ENCODE measurements around the gene ASB4.

ASB4 gene

DNA sequence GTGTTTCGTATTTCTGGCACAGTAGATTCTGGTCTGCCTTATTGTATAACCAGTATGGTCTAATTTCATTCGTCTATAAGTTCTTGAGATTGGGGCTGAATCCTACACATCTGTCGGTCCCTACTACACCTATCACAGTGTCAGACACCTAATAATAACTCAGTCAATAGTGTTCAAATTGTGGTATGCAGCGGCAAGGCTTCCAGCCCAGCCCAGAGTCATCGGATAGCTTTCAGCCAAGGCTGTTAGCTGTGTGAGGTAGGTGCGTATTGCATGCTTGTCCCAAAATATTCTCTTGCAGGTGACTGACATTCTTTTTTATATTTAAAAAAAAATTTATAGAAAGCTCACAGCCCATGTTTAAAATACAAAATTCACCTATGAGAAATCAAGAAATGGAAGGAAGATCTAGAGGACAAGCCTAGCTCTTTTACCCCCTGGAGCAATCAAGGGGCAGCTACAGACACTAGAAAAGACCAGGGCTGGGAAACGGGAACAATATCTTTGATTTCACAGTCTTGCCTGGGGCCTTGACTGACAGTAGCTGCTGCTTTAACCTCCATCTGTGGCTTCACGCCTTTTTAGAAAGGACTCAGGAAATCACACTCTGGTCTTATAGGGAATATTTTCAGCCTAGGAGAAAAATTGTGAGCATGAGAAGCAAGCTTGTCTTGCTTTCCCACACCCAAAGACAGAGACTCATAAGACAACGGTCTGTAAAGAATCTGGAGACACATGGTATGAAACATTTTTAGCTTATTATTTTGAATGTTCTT is 9.5 kb upstream of the ASB4 start:
- in situ Hi-C loops (cut with HindIII; ENCODE audit: low pct_ligation_motif_present, low sequenced_read_pairs) = loop anchor here (25.0 kb wide), 1 partner anchor 1039 kb away; no protein-coding TSS in a partner anchor
- H3K27me3 ChIP-seq (replicated peaks) = no peaks in the 10 kb centered on the region
- no peaks in the 10 kb centered on the region for H3K36me3 ChIP-seq (replicated peaks)
- no peak overlapping the region for H3K4me3 ChIP-seq (ENCODE audit: low read depth, low read length)
- DNase-seq = peak; percentile 17
- TF ChIP-seq, protein P1, sequence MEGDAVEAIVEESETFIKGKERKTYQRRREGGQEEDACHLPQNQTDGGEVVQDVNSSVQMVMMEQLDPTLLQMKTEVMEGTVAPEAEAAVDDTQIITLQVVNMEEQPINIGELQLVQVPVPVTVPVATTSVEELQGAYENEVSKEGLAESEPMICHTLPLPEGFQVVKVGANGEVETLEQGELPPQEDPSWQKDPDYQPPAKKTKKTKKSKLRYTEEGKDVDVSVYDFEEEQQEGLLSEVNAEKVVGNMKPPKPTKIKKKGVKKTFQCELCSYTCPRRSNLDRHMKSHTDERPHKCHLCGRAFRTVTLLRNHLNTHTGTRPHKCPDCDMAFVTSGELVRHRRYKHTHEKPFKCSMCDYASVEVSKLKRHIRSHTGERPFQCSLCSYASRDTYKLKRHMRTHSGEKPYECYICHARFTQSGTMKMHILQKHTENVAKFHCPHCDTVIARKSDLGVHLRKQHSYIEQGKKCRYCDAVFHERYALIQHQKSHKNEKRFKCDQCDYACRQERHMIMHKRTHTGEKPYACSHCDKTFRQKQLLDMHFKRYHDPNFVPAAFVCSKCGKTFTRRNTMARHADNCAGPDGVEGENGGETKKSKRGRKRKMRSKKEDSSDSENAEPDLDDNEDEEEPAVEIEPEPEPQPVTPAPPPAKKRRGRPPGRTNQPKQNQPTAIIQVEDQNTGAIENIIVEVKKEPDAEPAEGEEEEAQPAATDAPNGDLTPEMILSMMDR (IDR thresholded peaks at IDR 0.05; ENCODE audit: low read depth, low read length, missing control alignments) = no peak
- no peak overlapping the region for H3K27ac ChIP-seq

DNA sequence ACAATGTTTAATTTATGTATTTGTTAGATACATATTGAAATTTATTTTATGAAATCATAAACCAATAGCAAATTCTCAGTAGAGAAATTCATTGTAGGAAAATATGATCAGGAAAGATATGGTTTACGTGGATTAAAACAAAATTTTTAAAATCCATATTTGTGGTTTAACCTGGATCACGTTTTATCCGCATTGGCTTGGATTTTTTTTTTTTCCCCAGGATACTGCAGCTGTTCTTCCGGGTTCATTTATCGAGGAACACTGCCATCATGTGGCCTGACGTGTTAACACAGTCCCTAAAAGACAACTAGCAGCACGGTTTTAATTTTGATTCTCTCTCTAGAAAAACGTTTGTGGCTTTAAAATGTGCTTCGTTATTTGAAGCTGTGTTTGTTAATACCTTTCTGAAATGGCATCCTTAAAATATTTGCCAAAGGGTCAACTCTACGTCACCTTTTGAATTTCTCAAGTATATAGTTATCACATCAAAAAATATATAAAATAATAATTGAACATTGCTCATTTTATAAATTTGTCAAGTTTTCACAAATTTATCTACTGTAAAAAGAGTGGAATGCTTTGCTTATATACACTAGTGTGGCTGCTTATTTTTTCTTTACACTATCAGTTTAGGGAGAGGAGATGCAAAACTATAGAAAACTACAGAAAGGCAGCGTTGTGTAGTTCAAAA is 8.7 kb upstream of the ASB4 start:
- Histone ChIP-seq H3K36me3 (replicated peaks) (no peaks in the 10 kb centered on the region), H3K27ac (no peak overlapping the region), H3K27me3 (replicated peaks) (no peaks in the 10 kb centered on the region), H3K4me3 (ENCODE audit: low read depth, low read length) (no peak overlapping the region)
- TF ChIP-seq, protein P1 (IDR thresholded peaks at IDR 0.05; ENCODE audit: low read depth, low read length, missing control alignments) = peak; percentile 76
- peak; percentile 71 for DNase-seq
- in situ Hi-C loops (cut with HindIII; ENCODE audit: low pct_ligation_motif_present, low sequenced_read_pairs) = loop anchor here (25.0 kb wide), 1 partner anchor 1040 kb away; no protein-coding TSS in a partner anchor

DNA sequence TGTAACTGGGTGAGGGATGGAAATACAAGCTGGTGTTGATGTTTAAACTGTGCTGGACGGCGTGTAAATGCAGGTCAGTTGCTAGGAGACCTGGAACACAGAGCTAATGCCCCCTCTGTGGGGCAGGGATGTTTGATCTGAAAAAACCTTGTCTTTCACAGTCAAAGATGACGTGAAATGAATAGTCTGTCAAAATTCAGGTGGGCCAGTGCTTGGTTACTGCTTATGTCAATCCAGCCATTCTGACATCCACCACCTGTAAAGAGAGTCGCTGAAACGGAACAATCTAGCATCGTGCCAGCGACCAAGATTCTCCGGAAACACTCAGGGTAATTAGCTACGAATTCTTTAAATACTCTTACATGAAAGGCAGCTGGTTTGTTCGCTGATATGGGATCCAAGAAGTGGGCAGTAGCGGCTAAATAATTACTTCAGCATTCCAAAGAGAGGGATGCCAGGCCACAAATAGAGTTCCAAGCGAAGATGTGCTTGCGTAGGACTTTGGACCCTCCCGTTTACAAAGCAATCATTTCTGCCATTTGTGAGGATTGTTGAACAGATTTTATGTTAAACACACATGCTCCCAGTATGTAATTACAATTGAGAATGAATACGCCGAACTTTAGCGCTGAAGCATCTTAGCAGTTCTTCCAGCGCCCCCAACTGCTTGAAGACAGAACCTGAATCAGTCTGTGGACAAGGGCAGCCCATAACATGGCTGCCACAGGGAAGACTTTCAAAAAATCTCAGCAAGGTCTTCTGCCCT is 7.3 kb upstream of the ASB4 start:
- DNase-seq = peak; percentile 25
- in situ Hi-C loops (cut with HindIII; ENCODE audit: low pct_ligation_motif_present, low sequenced_read_pairs) = loop anchor here (25.0 kb wide), 1 partner anchor 1041 kb away; no protein-coding TSS in a partner anchor
- Histone ChIP-seq H3K4me3 (ENCODE audit: low read depth, low read length) (no peak overlapping the region), H3K36me3 (replicated peaks) (no peaks in the 10 kb centered on the region), H3K27ac (no peak overlapping the region), H3K27me3 (replicated peaks) (no peaks in the 10 kb centered on the region)
- TF ChIP-seq, protein P1 (IDR thresholded peaks at IDR 0.05; ENCODE audit: low read depth, low read length, missing control alignments) = peak; percentile 68

DNA sequence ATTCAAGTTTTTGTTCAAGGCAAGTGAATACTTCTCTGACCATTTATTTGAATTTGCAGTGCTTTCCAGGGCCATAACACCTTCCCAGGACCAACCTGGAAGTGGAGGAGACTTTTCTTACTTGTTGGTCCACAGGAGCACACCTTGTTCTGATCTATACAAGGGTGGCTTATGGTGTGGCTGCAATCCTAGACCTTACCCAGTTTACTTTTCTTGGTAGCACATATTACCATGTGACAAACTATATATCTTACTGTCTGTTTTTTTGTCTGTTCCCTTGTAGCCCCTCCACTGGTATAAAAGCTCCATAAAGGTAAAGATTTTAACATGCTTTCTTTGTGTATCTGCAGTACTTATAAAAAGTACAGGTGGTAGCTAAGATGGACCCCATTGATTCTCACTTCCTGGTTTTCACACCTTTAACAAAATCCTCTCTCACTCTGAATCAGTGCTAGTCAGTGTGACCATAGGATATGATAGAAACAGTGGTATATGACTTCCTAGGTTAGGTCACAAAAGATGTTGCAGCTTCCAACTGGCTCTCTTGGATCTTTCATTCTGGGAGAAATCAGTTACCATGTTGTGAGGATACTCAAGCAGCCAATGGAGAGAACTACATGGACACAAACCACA is 5.6 kb upstream of the ASB4 start:
- DNase-seq = no peak
- TF ChIP-seq, protein P1 (IDR thresholded peaks at IDR 0.05; ENCODE audit: low read depth, low read length, missing control alignments) = no peak
- Histone ChIP-seq H3K4me3 (ENCODE audit: low read depth, low read length) (no peak overlapping the region), H3K27me3 (replicated peaks) (no peaks in the 10 kb centered on the region), H3K27ac (no peak overlapping the region), H3K36me3 (replicated peaks) (no peaks in the 10 kb centered on the region)
- in situ Hi-C loops (cut with HindIII; ENCODE audit: low pct_ligation_motif_present, low sequenced_read_pairs) = loop anchor here (25.0 kb wide), 1 partner anchor 1043 kb away; no protein-coding TSS in a partner anchor

Data from brain microvascular endothelial cell (primary cell).